Measurements from ENCODE around the gene DGKI. TPM values are rescaled to one million over a fixed set of nuclear protein-coding genes. Genes with fewer than 3 reads are reported as not detected.

The DGKI gene
- total RNA-seq, 1 donor from 2014 or later, result 1.3 TPM

DNA sequence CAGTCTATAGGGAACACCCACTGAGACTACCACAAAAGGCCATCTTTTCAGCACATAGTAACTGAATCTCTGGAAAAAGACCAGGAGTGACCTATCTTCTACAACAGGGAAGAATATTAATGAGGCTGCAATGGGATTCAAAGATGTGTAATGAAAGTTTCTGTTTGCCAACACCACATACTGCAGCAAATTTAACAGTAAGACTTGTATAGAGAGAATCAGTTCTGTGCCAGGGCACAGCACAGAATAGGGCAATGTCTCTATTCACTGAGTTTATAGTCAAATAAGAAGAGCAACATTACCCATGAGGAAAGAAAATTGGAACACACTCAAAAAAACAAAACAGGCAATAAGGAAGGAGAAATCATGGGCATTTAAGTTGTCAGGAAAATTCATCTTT lies 411.8 kb downstream of the DGKI start:
- Histone ChIP-seq H3K27ac (replicated peaks) (no peak overlapping the region), H3K36me3 (no peaks in the 10 kb centered on the region), H3K9me3 (replicated peaks) (no peaks in the 10 kb centered on the region), H3K4me3 (no peak overlapping the region), H3K4me1 (no peaks in the 10 kb centered on the region), H3K27me3 (ENCODE audit: low read depth) (no peaks in the 10 kb centered on the region)
- no peak for DNase-seq
- TF ChIP-seq, protein P1, sequence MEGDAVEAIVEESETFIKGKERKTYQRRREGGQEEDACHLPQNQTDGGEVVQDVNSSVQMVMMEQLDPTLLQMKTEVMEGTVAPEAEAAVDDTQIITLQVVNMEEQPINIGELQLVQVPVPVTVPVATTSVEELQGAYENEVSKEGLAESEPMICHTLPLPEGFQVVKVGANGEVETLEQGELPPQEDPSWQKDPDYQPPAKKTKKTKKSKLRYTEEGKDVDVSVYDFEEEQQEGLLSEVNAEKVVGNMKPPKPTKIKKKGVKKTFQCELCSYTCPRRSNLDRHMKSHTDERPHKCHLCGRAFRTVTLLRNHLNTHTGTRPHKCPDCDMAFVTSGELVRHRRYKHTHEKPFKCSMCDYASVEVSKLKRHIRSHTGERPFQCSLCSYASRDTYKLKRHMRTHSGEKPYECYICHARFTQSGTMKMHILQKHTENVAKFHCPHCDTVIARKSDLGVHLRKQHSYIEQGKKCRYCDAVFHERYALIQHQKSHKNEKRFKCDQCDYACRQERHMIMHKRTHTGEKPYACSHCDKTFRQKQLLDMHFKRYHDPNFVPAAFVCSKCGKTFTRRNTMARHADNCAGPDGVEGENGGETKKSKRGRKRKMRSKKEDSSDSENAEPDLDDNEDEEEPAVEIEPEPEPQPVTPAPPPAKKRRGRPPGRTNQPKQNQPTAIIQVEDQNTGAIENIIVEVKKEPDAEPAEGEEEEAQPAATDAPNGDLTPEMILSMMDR (IDR thresholded peaks at IDR 0.05; ENCODE audit: borderline replicate concordance), result no peak
- intact Hi-C loops (cut with micrococcal nuclease), result no loop called here

DNA sequence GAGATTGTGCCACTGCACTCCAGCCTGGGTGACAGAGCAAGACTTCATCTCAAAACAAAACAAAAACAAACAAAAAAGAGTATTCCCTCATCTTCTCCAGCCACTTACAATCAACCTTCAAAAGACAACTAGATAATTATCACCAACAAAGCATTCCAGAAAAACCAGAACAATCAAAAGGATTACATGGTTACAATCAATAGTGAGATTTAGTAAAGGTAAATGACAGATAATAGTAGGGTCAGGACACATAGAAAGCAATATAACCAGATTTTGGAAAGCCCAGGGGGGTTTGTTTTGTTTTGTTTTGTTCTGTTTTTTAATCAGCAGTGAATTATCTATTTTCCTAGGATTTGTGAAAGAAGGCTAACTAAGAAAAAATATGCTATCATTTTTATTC lies 412.2 kb downstream of the DGKI start:
- no peaks in the 10 kb centered on the region for H3K4me1 ChIP-seq
- H3K27ac ChIP-seq (replicated peaks), result no peak overlapping the region
- TF ChIP-seq, protein P1 (IDR thresholded peaks at IDR 0.05; ENCODE audit: borderline replicate concordance), result no peak
- no peaks in the 10 kb centered on the region for H3K36me3 ChIP-seq
- H3K4me3 ChIP-seq, result no peak overlapping the region
- DNase-seq, result no peak
- H3K27me3 ChIP-seq (ENCODE audit: low read depth), result no peaks in the 10 kb centered on the region
- intact Hi-C loops (cut with micrococcal nuclease), result no loop called here
- no peaks in the 10 kb centered on the region for H3K9me3 ChIP-seq (replicated peaks)

DNA sequence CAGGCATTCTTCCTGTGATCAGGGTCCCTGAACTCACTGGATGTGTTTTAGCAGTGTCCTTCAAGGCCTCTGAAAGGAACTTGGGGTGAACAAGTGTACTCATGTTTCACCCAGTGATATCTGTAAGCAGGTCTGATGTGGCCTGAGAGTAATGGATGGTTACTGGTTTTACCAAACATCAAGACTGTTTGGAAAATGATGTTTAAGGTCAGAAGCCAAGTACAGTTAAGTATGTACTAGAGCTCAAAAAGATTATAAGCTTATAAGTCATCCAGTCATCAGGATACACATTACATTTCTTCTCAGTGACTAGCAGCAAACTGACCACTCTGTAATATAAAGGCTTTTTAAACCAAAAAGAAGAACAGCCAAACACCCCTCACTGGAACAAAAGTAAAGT lies 423.5 kb downstream of the DGKI start:
- intact Hi-C loops (cut with micrococcal nuclease), result no loop called here
- TF ChIP-seq, protein P1 (IDR thresholded peaks at IDR 0.05; ENCODE audit: borderline replicate concordance), result no peak
- peaks cover 9% of the 10 kb centered on the region for H3K9me3 ChIP-seq (replicated peaks)
- H3K4me1 ChIP-seq, result no peaks in the 10 kb centered on the region
- DNase-seq, result no peak
- H3K27ac ChIP-seq (replicated peaks), result no peak overlapping the region
- H3K36me3 ChIP-seq, result no peaks in the 10 kb centered on the region
- H3K27me3 ChIP-seq (ENCODE audit: low read depth), result no peaks in the 10 kb centered on the region
- no peak overlapping the region for H3K4me3 ChIP-seq

DNA sequence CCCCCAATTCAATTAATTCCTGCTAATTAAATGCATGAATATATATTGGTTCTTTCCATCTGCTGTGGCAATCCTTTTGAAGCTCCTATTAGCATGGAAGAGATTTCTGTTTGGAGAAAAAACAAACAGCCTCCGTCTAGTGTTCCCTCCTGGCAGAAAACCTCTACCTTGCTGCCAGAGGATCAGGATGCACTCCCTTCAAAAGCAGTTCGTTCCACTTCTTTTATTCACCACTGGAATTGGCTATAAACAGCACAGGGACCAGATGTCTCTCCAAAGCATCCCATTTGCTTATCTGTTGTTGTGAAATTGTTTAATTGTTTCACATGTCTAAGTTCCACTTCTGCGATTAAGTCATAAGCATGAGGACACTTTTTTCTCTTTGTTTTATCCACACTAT lies 425.4 kb downstream of the DGKI start:
- DNase-seq, result no peak
- peak overlapping the region; percentile 9 for H3K27ac ChIP-seq (replicated peaks)
- TF ChIP-seq, protein P1 (IDR thresholded peaks at IDR 0.05; ENCODE audit: borderline replicate concordance), result no peak
- no peaks in the 10 kb centered on the region for H3K4me1 ChIP-seq
- H3K9me3 ChIP-seq (replicated peaks), result peaks cover 9% of the 10 kb centered on the region
- intact Hi-C loops (cut with micrococcal nuclease), result no loop called here
- no peaks in the 10 kb centered on the region for H3K36me3 ChIP-seq
- no peak overlapping the region for H3K4me3 ChIP-seq
- H3K27me3 ChIP-seq (ENCODE audit: low read depth), result no peaks in the 10 kb centered on the region

DNA sequence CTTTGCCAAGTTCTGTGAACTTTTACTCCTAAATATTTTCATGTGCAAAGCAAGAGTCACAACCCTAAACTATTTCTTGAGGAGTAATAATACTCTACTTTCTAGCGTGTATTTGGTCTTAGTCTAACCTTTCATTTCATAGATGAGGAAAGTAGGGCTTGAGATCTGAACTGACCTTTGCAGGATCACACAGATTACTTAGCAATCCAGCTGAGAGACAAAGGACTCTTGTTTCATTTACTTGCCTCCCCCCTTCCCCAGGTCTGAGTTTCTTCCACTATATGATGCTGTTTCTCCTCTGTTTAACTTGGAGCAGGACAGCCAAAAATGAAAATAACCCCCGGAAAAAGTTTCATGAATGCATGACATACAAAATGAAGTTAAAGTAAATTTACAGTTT lies 427.9 kb downstream of the DGKI start:
- DNase-seq, result no peak
- no peaks in the 10 kb centered on the region for H3K27me3 ChIP-seq (ENCODE audit: low read depth)
- no peaks in the 10 kb centered on the region for H3K4me1 ChIP-seq
- H3K27ac ChIP-seq (replicated peaks), result no peak overlapping the region
- TF ChIP-seq, protein P1 (IDR thresholded peaks at IDR 0.05; ENCODE audit: borderline replicate concordance), result no peak
- no peak overlapping the region for H3K4me3 ChIP-seq
- intact Hi-C loops (cut with micrococcal nuclease), result no loop called here
- H3K36me3 ChIP-seq, result no peaks in the 10 kb centered on the region
- H3K9me3 ChIP-seq (replicated peaks), result no peaks in the 10 kb centered on the region

DNA sequence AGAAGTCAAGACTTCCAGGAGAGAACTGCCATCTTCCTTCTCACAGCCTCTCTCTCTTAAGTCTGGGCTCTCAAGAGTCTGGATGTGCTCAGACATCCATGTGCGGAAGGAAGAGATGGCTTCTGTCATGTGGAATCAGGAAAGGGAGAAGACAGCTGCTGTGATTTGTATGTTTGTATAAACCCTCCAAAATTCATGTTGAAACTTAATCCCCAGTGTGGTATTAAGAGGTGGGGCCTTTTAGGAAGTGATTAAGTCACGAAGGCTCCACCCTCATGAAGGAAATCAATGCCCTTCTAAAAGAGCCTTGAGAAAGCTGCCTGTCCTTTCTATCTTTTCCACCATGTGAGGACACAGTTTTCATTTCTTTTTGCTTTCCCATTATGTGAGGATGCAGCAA lies 429.3 kb downstream of the DGKI start:
- Histone ChIP-seq H3K27me3 (ENCODE audit: low read depth) (no peaks in the 10 kb centered on the region), H3K27ac (replicated peaks) (peak overlapping the region; percentile 0), H3K4me1 (no peaks in the 10 kb centered on the region), H3K9me3 (replicated peaks) (no peaks in the 10 kb centered on the region), H3K36me3 (no peaks in the 10 kb centered on the region), H3K4me3 (no peak overlapping the region)
- TF ChIP-seq, protein P1 (IDR thresholded peaks at IDR 0.05; ENCODE audit: borderline replicate concordance), result no peak
- intact Hi-C loops (cut with micrococcal nuclease), result no loop called here
- DNase-seq, result no peak

Data from left ventricle myocardium inferior (tissue), 1 donor.